ENCODE measurements around the gene C8G.
A peak's percentile ranks its signal among the peaks of the same experiment; 100 is the strongest.

C8G gene

GRCh38 chr9:136941231-136942111, 3.6 kb upstream of the C8G start:
- DNase-seq (ENCODE audit: low spot score), result no peak

GRCh38 chr9:136942112-136942880, 2.7 kb upstream of the C8G start:
- no peak for DNase-seq (ENCODE audit: low spot score)

GRCh38 chr9:136942881-136943230, 2.2 kb upstream of the C8G start:
- no peak for DNase-seq (ENCODE audit: low spot score)

GRCh38 chr9:136943291-136944211, 1.5 kb upstream of the C8G start:
- peak; percentile 73 for DNase-seq (ENCODE audit: low spot score)

- no peak for DNase-seq (ENCODE audit: low spot score)
Measured at GRCh38 chr9:136944212-136944518, 878 bp upstream of the C8G start.

- no peak for DNase-seq (ENCODE audit: low spot score)
Measured at GRCh38 chr9:136945333-136946227, 537 bp downstream of the C8G start.

- no peak for DNase-seq (ENCODE audit: low spot score)
Measured at GRCh38 chr9:136946228-136947027, 1.4 kb downstream of the C8G start.

GRCh38 chr9:136947028-136947891, 2.2 kb downstream of the C8G start:
- no peak for DNase-seq (ENCODE audit: low spot score)

- no peak for DNase-seq (ENCODE audit: low spot score)
Measured at GRCh38 chr9:136947955-136948510, 3.0 kb downstream of the C8G start.

GRCh38 chr9:136949239-136949816, 4.3 kb downstream of the C8G start:
- no peak for DNase-seq (ENCODE audit: low spot score)

- peak; percentile 99 for DNase-seq (ENCODE audit: low spot score)
Measured at GRCh38 chr9:136949817-136950655, 5.0 kb downstream of the C8G start.

- DNase-seq (ENCODE audit: low spot score), result no peak
Measured at GRCh38 chr9:136950656-136951276, 5.7 kb downstream of the C8G start.

- DNase-seq (ENCODE audit: low spot score), result no peak
Measured at GRCh38 chr9:136951541-136952320, 6.7 kb downstream of the C8G start, which contains the start of gene LCN12. Gene LCN12 (plus strand): TSS chr9:136952273. CDS start chr9:136952328, 55 bp downstream.

- no peak for DNase-seq (ENCODE audit: low spot score)
Measured at GRCh38 chr9:136952321-136952850, 7.3 kb downstream of the C8G start.

- DNase-seq (ENCODE audit: low spot score), result no peak
Measured at GRCh38 chr9:136952876-136953770, 8.1 kb downstream of the C8G start.
